Body of pancreas (tissue), 4 donors: Measurements from ENCODE around the gene BCAM. TPM values are rescaled to one million over a fixed set of nuclear protein-coding genes. Genes with fewer than 3 reads are reported as not detected.

ENCODE experiments used
- ATAC-seq: fragments of 150-250 bp; one replicate; pipeline ENCODE4 v1.9.1; 2016
- DNase-seq, 4 donors: peaks; one replicate each; pipeline ENCODE4 v3.0.0-alpha.2; 2019
- H3K27ac ChIP-seq, 4 donors: fragments of 200-600 bp; sonication (generic); 1 replicate in 3 of 4; 2 replicates in 1 of 4; pipeline versions ENCODE4 v1.5.1 to v1.6.1; 2016 to 2019; ENCODE audit warnings: mild to moderate bottlenecking in 1 of 4, mixed read lengths in 1 of 4, moderate library complexity in 1 of 4
- H3K27me3 ChIP-seq, 2 donors: fragments of 200-600 bp; sonication (generic); one replicate each; pipeline ENCODE4 v1.6.0; 2016; ENCODE audit warnings: mild to moderate bottlenecking in 1 of 2
- H3K36me3 ChIP-seq, 2 donors: fragments of 200-600 bp; sonication (generic); replicated peaks in 1 of 2; 2 replicates each; pipeline ENCODE4 v1.5.1; 2016; ENCODE audit warnings: low read depth in 2 of 2; ENCODE audit not compliant: insufficient read depth in 1 of 2
- H3K4me1 ChIP-seq: fragments of 200-600 bp; sonication (generic); one replicate; pipeline ENCODE4 v1.6.0; 2016
- H3K4me3 ChIP-seq, 2 donors: fragments of 200-600 bp; sonication (generic); 1 replicate in 1 of 2; 2 replicates in 1 of 2; pipeline ENCODE4 v1.5.1; 2016 to 2019
- H3K9me3 ChIP-seq, 3 donors: fragments of 200-600 bp; sonication (generic); 1 replicate in 2 of 3; 2 replicates in 1 of 3; pipeline ENCODE4 v1.5.1; 2016
- POLR2A ChIP-seq, 3 donors: fragments of 450-650 bp; IDR thresholded peaks; one replicate each; pipeline ENCODE4 v1.6.1; 2016; ENCODE audit warnings: antibody characterized with exemption in 3 of 3, mild to moderate bottlenecking in 2 of 3
- WGBS, 2 donors: methylation state at CpG; one replicate each; pipeline ENCODE4 v1.1.5; 2017; 5-methylcytosine and 5-hydroxymethylcytosine counted together
- intact Hi-C: fragments of 100-400 bp; cut with DNase I; formaldehyde crosslinking; loops from one replicate; pipeline ENCODE4 v1.15.1; 2023
- total RNA-seq, 2 donors: library from RNA; depleted of rRNA; stranded (reverse); fragments of >200 nt; gene quantifications; one replicate each; pipeline ENCODE4 v1.1.0, GENCODE V29; 2016
- TF ChIP-seq, protein P1 (sequence below), 7 experiments: fragments of 450-650 bp in 4 of 7; fragments of 200-600 bp in 3 of 7; sonication (generic) in 3 of 7; IDR thresholded peaks; one replicate each; pipeline ENCODE4 v1.5.1; 2016 to 2019; ENCODE audit warnings: antibody characterized with exemption in 7 of 7

The BCAM gene
- total RNA-seq, 2 donors from 2014 or later, result 89.2 to 89.3 TPM

DNA sequence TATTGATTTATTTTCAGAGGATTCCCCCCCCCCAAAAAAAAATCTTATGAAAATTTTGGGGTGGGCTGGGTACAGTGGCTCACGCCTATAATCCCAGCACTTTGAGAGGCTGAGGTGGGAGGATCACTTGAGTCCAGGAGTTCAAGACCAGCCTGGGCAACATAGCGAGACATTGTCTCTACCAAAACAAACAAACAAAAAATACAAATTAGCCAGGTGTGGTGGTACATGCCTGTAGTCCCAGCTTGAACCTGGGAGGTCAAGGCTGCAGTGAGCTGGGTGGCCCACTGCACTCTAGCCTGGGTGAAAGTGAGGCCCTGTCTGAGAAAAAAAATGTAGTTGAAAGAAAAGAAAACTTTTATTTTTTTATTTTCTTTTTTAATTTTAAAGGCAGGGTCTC lies 55.1 kb downstream of the BCAM start:
- Histone ChIP-seq H3K4me3 (no peak overlapping the region), H3K27me3 (no peaks in the 10 kb centered on the region), H3K36me3 (peaks cover 0 to 2% of the 10 kb centered on the region in 2 donors), H3K27ac (no peak overlapping the region), H3K4me1 (peaks cover 8% of the 10 kb centered on the region), H3K9me3 (no peaks in the 10 kb centered on the region)
- intact Hi-C loops, result no loop called here
- ATAC-seq (no peak), DNase-seq (no peak)
- TF ChIP-seq, protein P1, sequence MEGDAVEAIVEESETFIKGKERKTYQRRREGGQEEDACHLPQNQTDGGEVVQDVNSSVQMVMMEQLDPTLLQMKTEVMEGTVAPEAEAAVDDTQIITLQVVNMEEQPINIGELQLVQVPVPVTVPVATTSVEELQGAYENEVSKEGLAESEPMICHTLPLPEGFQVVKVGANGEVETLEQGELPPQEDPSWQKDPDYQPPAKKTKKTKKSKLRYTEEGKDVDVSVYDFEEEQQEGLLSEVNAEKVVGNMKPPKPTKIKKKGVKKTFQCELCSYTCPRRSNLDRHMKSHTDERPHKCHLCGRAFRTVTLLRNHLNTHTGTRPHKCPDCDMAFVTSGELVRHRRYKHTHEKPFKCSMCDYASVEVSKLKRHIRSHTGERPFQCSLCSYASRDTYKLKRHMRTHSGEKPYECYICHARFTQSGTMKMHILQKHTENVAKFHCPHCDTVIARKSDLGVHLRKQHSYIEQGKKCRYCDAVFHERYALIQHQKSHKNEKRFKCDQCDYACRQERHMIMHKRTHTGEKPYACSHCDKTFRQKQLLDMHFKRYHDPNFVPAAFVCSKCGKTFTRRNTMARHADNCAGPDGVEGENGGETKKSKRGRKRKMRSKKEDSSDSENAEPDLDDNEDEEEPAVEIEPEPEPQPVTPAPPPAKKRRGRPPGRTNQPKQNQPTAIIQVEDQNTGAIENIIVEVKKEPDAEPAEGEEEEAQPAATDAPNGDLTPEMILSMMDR (IDR thresholded peaks at IDR 0.05), result no peak
- no peak for TF ChIP-seq POLR2A (IDR thresholded peaks at IDR 0.05)
- WGBS, 2 donors, result 92 to 94% methylated on average over 2 of the region's 2 CpGs

DNA sequence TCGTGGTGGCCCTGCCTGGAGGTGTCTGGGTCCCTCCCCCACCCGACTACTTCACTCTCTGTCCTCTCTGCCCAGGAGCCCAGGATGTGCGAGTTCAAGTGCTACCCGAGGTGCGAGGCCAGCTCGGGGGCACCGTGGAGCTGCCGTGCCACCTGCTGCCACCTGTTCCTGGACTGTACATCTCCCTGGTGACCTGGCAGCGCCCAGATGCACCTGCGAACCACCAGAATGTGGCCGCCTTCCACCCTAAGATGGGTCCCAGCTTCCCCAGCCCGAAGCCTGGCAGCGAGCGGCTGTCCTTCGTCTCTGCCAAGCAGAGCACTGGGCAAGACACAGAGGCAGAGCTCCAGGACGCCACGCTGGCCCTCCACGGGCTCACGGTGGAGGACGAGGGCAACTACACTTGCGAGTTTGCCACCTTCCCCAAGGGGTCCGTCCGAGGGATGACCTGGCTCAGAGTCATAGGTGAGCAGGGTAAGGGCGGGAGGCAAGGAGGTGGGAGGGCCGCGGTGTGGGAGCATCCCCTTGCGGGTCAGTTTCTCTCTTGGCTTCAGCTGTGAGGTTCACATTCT lies 56.4 kb downstream of the BCAM start:
- no peak for ATAC-seq
- WGBS, 2 donors, result 94% methylated on average over 10 to 24 of the region's 27 CpGs
- H3K27ac ChIP-seq, result no peak overlapping the region

DNA sequence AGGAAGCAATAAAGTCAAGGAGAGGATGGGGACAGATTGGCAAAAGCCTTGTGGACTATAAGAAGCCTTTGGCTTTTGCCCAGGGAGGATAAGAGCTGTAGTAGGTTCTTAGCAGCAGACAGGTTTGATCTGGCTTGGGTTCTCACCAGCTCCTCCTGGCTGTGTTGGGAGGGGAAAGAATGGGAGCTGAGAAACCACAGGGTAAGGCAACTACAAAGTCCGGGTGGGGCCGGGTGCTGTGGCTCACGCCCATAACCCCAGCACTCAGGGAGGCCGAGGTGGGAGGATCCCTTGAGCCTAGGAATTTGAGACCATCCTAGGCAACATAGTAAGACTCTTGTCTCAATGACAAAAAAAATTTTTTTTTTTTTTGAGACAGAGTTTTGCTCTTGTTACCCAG lies 57.8 kb downstream of the BCAM start:
- TF ChIP-seq POLR2A (IDR thresholded peaks at IDR 0.05), result no peak
- TF ChIP-seq, protein P1 (IDR thresholded peaks at IDR 0.05), result no peak
- Histone ChIP-seq H3K9me3 (no peaks in the 10 kb centered on the region), H3K27ac (no peak overlapping the region), H3K27me3 (no peaks in the 10 kb centered on the region), H3K36me3 (peaks cover 2% of the 10 kb centered on the region in 2 donors), H3K4me3 (no peak overlapping the region), H3K4me1 (no peaks in the 10 kb centered on the region)
- WGBS, 2 donors, result 85 to 98% methylated on average over 4 of the region's 4 CpGs
- DNase-seq (no peak), ATAC-seq (no peak)
- intact Hi-C loops, result no loop called here

More for the DNA sequence above, 56.4 kb downstream of the BCAM start:
- no peak for TF ChIP-seq POLR2A (IDR thresholded peaks at IDR 0.05)
- TF ChIP-seq, protein P1 (IDR thresholded peaks at IDR 0.05), result no peak
- Histone ChIP-seq H3K4me3 (no peak overlapping the region), H3K27me3 (no peaks in the 10 kb centered on the region), H3K9me3 (no peaks in the 10 kb centered on the region), H3K4me1 (no peaks in the 10 kb centered on the region), H3K36me3 (peaks cover 0 to 2% of the 10 kb centered on the region in 2 donors)
- DNase-seq, result no peak
- intact Hi-C loops, result no loop called here

DNA sequence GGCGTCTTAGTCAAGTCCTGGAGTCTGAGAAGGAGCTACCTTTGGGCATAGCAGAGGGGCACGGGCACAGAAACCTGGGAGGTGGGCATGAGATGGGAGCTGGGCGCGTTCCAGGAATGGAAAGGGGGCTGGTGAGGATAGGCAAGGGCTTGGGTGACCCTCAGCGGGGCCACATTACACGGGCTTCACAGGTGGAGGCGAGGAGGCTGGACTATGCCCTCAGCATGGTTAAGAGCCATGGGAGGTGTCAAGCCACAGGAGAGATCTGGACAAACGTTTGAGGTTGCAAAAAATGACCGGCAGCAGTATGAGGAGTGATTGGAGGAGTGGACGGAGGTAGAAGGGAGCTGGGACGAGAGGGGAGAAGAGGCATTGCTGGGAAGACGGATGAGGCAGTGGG lies 58.7 kb downstream of the BCAM start:
- 85 to 89% methylated on average over 12 of the region's 12 CpGs for WGBS, 2 donors
- peaks cover 3 to 6% of the 10 kb centered on the region in 2 donors for H3K36me3 ChIP-seq
- no peaks in the 10 kb centered on the region for H3K27me3 ChIP-seq
- DNase-seq, result no peak
- H3K9me3 ChIP-seq, result no peaks in the 10 kb centered on the region
- no peak overlapping the region for H3K27ac ChIP-seq
- TF ChIP-seq, protein P1 (IDR thresholded peaks at IDR 0.05), result no peak
- no peak for TF ChIP-seq POLR2A (IDR thresholded peaks at IDR 0.05)
- ATAC-seq, result no peak
- H3K4me3 ChIP-seq, result no peak overlapping the region
- intact Hi-C loops, result no loop called here
- H3K4me1 ChIP-seq, result no peaks in the 10 kb centered on the region
